T1000 (cell line): ENCODE results near the gene SPECC1L.

ENCODE experiments used
- DNase-seq: peaks from one replicate; lab custom pipeline; 2025; ENCODE audit warnings: mixed read lengths; lab: John Stamatoyannopoulos, UW

Gene SPECC1L

DNA sequence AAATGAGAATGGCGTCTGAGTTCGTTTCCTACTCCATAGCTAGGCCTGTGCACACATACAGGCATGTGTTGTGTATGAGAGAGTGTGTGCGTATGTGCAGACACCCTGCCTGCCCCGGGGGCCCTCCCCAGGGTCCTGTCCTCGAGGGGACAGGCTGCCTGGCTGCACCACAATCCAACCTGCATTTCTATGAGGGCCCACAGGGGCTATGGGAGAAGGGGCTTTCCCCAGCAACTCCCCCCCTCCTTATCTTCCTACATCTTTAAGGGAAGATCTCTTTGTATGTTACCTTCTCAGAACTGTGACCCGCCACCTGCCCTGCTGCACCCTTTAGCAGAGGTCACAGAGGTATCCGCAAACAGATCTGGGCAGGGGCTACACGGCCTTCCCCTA lies 171.7 kb downstream of the SPECC1L start:
- DNase-seq, result no peak

DNA sequence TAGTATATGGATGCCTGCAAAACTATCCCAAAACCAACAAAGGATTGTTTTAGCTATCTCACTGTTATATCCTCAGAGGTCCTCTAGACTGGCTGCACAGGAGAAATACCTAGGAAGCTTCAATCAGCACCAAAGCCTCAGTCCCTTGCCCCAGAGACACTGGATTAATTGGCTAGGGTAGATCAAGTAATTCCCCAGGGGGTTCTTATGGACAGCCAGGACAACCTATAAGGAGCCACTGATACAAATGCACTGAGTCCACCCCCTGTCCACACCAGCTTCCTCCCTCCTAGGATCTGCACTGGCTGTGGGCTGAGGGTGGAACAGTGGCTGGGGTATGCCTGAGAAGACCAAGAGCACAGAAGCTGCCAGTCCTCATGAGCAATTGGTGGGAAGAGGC lies 173.0 kb downstream of the SPECC1L start:
- DNase-seq, result no peak

GRCh38 chr22:24444251-24444650 lies 173.6 kb downstream of the SPECC1L start:
- no peak for DNase-seq

GRCh38 chr22:24444729-24445466 lies 174.3 kb downstream of the SPECC1L start:
- no peak for DNase-seq

DNA sequence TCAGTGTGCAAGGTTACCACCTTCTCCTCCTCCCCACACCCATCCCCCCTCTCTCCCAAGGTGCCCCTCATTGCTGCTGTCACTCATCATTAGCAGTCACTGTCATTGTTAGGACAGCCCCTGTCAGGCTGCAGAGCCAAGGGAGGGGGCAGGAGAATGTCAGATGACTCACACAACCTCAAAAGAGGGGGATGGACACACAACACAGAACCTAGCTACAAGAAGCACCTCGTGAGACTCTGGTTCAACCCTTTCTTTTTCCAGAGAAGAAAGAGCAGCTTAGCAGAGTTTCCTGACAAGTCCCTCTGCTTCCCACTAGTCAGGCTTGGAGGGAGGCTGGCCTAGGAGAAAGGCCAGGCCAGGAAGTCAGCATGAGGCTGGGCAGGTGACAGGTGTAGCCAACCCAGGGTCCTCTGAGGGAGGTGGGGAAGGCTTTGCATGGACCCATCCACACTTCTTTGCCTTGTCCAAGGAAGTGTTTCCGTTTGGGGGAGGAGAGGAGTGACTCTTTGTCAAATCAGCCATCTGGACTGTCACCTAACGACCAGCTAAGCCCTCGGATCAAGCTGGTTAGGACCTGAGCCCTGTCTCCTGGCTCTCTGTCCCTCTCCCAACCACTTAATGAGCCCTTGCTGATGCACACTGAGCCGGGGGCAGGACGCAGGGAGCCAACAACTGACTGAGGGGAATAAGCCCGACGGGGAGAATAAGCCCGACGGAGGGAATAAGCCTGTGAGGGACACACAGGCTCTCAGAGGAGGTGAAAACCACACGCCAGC lies 175.0 kb downstream of the SPECC1L start:
- no peak for DNase-seq

DNA sequence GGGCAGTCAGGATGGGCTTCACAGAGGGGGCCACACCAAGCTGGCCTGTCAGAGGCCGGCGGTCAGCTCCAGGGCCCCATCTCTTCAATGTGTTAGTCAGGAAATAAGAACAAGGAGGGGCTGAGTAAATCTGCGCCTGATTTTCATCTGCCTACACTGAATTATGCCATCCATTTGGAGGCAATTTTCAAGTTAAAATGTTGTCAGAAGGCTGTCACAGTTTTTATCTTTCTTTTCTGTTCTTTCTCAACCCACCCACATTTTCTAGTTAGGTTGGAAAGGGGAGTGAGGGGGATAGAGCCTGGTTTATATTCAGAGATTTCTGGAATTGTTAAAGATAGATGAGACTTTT lies 175.6 kb downstream of the SPECC1L start:
- no peak for DNase-seq

GRCh38 chr22:24450610-24451009 lies 180.0 kb downstream of the SPECC1L start:
- DNase-seq, result no peak

- DNase-seq, result no peak
Observed at GRCh38 chr22:24451162-24451561, 180.5 kb downstream of the SPECC1L start.

DNA sequence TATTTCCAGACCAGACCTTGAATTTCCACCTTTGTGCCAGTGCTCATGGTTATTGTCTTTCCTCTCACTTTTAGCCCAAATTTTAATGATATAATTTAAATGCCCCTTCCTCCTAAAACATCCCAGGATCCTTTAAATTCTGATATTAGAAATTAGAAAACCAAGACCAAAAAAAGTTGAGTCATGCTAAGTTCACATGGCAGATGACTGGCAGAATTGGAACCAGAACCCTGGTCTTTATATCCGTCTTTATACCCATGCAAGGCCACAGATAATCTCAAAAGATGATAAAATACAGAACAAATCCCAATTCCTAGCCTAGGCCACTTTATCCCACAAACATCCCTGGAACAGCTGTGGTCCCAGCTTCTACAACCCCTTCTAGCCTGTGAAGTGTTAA lies 183.2 kb downstream of the SPECC1L start:
- DNase-seq, result no peak

DNA sequence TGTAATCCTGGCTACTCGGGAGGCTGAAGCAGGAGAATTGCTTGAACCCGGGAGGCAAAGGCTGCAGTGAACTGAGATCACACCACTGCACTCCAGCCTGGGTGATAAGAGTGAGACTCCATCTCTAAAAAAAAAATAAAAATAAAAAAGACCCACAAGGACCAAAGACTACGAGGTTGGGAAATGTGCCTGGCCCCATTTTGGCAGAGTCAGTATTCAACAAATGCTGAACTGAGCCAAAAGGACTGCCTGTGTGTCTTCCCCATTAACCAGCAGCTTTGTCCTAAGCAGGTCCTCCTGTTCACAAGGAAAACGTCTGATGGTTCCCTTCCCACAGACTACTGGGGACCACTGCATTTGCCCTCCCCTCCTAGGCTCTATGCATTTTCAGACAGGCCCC lies 184.4 kb downstream of the SPECC1L start:
- no peak for DNase-seq

- DNase-seq, result no peak
Observed at GRCh38 chr22:24455751-24456426, 185.3 kb downstream of the SPECC1L start.

- DNase-seq, result no peak
Observed at GRCh38 chr22:24457894-24458420, 187.3 kb downstream of the SPECC1L start.

- no peak for DNase-seq
Observed at GRCh38 chr22:24459911-24460310, 189.3 kb downstream of the SPECC1L start.

- no peak for DNase-seq
Observed at GRCh38 chr22:24460418-24461089, 189.9 kb downstream of the SPECC1L start.

DNA sequence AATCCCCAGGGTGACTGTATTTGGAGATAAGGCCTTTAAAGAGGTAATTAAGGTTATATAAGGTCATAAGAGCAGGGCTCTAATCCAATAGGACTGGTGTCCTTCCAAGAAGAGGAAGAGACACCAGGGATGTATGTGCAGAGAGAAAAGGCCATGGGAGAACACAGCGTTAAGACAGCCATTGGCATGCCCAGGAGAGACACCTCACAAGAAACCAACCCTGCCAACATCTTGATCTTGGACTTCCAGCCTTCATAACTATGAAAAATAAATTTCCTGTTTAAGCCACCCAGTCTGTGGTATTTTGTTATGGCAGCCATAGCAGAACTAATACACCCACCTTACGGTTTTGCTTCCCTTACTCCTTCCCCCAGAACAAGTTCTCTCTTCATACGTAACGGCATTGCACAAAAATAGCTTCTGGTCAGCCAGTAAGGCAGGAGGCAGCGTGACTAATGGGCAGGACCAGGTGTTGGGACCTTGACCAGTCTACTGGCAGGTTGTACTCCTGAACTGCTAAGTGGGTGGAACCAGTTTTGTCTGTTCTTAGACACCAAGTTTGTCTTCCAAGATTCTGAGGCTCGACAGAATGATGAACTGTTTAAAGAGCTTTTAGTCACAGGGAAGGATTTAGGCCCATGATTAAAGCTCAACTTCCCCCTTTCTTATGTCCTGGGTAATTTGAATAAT lies 192.6 kb downstream of the SPECC1L start:
- no peak for DNase-seq

GRCh38 chr22:24465566-24465965 lies 194.9 kb downstream of the SPECC1L start:
- DNase-seq, result no peak

DNA sequence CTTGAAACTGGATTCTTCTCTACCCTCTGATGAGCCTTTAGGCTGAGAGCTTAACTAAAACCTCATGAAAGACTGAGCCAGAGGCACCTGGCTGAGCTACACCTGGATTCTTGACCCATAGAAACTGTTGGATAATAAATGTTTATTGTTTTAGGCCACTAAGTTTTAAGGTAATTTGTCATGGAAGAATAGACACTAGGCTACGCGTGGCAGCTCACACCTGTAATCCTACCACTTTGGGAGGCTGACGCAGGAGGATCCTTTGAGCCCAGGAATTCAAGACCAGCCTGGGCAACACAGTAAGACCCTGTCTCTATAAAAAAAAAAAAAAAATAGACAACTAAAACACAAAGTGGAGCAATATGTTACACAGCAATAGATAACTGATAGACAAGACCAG lies 195.3 kb downstream of the SPECC1L start:
- DNase-seq, result no peak

DNA sequence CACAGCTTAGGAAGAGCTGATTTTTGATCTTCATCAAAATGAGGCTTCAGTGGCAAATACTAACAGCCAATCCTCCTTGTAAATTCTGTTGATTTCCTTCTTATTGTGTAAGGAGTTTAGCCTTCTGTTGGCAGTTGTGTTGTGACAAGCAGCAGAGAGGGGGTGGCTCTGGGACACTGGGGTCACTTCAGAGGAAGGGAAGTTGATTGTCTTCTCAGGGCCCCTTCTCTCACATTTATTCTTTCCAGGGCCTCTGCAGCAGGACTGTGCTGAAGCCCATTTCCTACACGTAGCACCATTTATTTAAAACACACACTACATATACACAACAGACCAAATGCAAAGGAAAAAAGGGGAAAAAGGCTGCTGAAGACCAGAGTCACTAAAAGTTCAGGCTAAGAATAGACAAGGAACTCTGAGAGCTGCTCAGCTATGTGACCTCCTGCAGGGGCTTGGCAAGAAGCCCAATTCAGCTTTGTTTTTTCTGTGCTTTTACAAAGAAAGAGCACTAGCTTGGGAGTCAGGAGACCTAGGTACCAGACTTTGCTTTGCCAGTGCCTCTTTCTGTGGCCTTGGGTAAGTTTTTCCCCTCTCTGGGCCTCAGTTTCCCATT lies 196.2 kb downstream of the SPECC1L start:
- DNase-seq, result no peak

DNA sequence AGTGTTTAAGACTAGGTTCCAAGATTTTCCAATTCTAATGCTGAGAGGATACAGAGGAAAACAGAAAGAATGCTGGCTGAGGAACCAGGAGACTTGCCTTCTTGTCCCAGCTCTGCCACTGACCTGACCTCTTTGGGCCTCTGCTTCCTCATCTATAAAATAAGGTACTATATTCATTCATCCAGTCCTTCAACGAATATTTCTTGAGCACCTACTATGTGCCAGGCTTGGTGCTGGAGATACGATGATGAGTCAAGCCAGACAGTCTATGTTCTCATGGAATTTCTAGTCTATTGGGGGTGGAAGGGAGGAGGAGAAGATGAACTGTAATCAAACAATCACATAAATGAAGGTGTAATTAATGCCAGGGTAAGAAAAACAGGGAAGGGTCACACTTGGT lies 196.7 kb downstream of the SPECC1L start:
- no peak for DNase-seq
